ENCODE results near the gene SIAH3.

SIAH3 gene

DNA sequence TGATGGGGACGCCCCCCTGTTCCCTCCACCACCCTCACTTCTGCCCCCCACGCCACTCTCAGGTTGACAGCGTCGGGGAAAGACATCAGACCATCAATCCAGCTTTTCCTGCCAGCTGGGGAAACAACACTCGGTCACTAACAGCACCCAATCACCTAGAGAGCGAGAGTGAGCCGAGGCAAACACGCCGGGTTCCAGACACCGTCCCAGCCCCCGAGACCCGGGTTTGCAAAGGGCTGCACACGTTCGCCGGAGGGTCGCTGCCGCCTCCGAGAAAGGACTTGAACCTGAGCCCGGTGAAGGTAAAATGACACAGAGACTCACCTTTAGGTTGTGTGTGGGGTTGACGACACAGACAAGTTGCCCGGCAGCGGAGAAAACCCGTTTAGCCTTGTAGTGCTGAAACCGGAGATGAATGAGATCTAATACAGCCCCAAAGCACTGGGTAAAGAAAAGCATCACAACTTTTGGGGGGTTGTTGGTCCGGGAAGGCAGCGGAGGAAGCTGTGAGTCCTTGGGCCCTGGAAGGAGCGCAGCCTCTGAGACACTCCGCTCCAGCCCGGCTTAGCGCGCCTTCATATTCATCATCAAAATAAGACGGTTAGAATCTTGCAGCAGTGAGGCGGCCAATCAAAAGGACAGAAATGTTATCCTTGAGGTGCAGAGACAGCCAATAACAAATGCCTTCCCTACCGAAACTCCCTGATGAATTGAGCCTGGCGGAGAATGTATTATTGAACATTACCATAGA, at the start of gene SIAH3:
Gene SIAH3, minus strand, starts transcription at position 583 of the 751 bp plus-strand sequence. Its CDS starts 124 bp downstream, at position 459.
- Histone ChIP-seq H3K4me2 (no peak within 1 kb of the TSS), H3K79me2 (ENCODE audit: insufficient read depth, low read depth) (no peaks in the 10 kb centered on the region), H2AFZ (ENCODE audit: low read depth) (no peak within 1 kb of the TSS), H4K20me1 (ENCODE audit: insufficient read depth) (no peaks in the 10 kb centered on the region), H3K27me3 (ENCODE audit: insufficient read depth, low read depth) (no peaks in the 10 kb centered on the region), H3K9ac (no peak within 1 kb of the TSS), H3K36me3 (ENCODE audit: insufficient read depth) (no peaks in the 10 kb centered on the region), H3K4me1 (ENCODE audit: low read depth, poor library complexity, severe bottlenecking) (peaks cover 34% of the 10 kb centered on the region), H3K4me3 (IDR thresholded peaks at IDR 0.05; ENCODE audit: insufficient read depth, low read depth, low read length) (no peak within 1 kb of the TSS), H3K27ac (no peak within 1 kb of the TSS)
- TF ChIP-seq, protein P1, sequence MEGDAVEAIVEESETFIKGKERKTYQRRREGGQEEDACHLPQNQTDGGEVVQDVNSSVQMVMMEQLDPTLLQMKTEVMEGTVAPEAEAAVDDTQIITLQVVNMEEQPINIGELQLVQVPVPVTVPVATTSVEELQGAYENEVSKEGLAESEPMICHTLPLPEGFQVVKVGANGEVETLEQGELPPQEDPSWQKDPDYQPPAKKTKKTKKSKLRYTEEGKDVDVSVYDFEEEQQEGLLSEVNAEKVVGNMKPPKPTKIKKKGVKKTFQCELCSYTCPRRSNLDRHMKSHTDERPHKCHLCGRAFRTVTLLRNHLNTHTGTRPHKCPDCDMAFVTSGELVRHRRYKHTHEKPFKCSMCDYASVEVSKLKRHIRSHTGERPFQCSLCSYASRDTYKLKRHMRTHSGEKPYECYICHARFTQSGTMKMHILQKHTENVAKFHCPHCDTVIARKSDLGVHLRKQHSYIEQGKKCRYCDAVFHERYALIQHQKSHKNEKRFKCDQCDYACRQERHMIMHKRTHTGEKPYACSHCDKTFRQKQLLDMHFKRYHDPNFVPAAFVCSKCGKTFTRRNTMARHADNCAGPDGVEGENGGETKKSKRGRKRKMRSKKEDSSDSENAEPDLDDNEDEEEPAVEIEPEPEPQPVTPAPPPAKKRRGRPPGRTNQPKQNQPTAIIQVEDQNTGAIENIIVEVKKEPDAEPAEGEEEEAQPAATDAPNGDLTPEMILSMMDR (conservative IDR thresholded peaks at IDR 0.05; ENCODE audit: low read depth, low read length): no peak

DNA sequence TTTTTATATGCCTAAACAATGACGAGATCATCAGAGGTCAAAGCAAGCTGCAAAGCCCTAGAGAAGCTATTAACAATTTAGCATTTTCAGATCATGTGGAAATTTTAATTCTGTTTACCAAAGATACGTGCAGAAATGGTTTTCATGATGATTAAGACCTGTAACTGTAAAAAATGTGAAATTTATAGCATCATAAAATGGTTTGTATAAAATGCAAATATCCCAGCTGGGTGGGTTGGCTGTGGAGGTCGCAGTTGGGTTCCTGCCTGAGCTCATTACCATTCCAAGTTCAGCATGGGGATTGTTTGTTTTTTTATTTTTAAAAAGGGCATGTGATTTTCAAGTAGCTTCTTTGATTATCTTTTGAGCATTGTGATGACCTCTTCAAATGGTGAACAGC, 47.9 kb upstream of the SIAH3 start:
- Histone ChIP-seq H3K9ac (no peak overlapping the region), H2AFZ (ENCODE audit: low read depth) (no peak overlapping the region), H3K79me2 (ENCODE audit: insufficient read depth, low read depth) (no peaks in the 10 kb centered on the region), H3K4me2 (no peak overlapping the region), H3K4me1 (ENCODE audit: low read depth, poor library complexity, severe bottlenecking) (no peaks in the 10 kb centered on the region), H4K20me1 (ENCODE audit: insufficient read depth) (no peaks in the 10 kb centered on the region), H3K36me3 (ENCODE audit: insufficient read depth) (no peaks in the 10 kb centered on the region), H3K27me3 (ENCODE audit: insufficient read depth, low read depth) (no peaks in the 10 kb centered on the region), H3K27ac (no peak overlapping the region), H3K4me3 (IDR thresholded peaks at IDR 0.05; ENCODE audit: insufficient read depth, low read depth, low read length) (no peak overlapping the region)
- TF ChIP-seq, protein P1 (conservative IDR thresholded peaks at IDR 0.05; ENCODE audit: low read depth, low read length): no peak

DNA sequence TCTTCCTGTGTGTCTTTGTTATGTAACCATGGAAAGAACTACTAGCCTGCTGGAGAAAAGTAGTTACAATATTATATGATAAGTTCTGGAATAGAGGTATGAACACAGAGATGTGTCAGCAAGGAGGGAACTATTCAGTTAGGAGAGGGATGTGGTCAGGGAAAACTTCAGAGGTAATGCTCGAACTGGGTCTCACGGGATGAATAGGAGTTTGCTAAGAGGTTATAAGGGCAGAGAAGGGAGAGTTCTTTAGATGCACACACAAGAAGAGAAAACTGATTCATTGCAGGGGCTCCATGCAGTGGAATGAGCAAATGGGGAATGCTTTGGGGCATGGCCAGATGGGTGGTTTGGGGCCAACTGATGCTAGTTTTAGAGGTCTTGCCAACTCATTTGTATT, 46.0 kb upstream of the SIAH3 start:
- TF ChIP-seq, protein P1 (conservative IDR thresholded peaks at IDR 0.05; ENCODE audit: low read depth, low read length): no peak
- Histone ChIP-seq H3K79me2 (ENCODE audit: insufficient read depth, low read depth) (no peaks in the 10 kb centered on the region), H3K27ac (no peak overlapping the region), H3K4me3 (IDR thresholded peaks at IDR 0.05; ENCODE audit: insufficient read depth, low read depth, low read length) (no peak overlapping the region), H3K36me3 (ENCODE audit: insufficient read depth) (no peaks in the 10 kb centered on the region), H3K27me3 (ENCODE audit: insufficient read depth, low read depth) (no peaks in the 10 kb centered on the region), H3K4me1 (ENCODE audit: low read depth, poor library complexity, severe bottlenecking) (no peaks in the 10 kb centered on the region), H2AFZ (ENCODE audit: low read depth) (no peak overlapping the region), H4K20me1 (ENCODE audit: insufficient read depth) (no peaks in the 10 kb centered on the region), H3K9ac (no peak overlapping the region), H3K4me2 (no peak overlapping the region)

DNA sequence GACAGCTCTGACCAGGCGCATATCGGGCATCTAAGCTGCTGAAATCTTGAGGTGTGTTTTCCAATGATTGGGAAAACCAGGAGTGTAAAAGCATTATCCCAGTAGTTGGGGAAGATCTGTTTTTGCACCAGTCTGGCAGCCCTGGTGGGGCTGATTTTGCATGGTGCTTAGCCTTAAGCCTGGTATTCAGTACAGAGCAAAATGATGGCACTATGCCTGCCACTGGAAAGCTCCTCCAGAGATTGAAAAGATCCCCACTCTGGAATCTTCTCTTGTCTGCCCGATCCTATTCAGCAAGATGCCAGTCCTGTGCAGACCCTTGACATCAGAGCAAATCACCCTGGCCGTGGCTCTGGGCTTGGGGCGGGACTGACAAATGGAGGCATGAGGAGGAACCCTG, 44.7 kb upstream of the SIAH3 start:
- Histone ChIP-seq H3K27me3 (ENCODE audit: insufficient read depth, low read depth) (no peaks in the 10 kb centered on the region), H3K79me2 (ENCODE audit: insufficient read depth, low read depth) (no peaks in the 10 kb centered on the region), H3K27ac (no peak overlapping the region), H2AFZ (ENCODE audit: low read depth) (no peak overlapping the region), H3K4me1 (ENCODE audit: low read depth, poor library complexity, severe bottlenecking) (no peaks in the 10 kb centered on the region), H3K9ac (no peak overlapping the region), H3K36me3 (ENCODE audit: insufficient read depth) (no peaks in the 10 kb centered on the region), H4K20me1 (ENCODE audit: insufficient read depth) (no peaks in the 10 kb centered on the region), H3K4me2 (no peak overlapping the region), H3K4me3 (IDR thresholded peaks at IDR 0.05; ENCODE audit: insufficient read depth, low read depth, low read length) (no peak overlapping the region)
- TF ChIP-seq, protein P1 (conservative IDR thresholded peaks at IDR 0.05; ENCODE audit: low read depth, low read length): no peak
